CD4-positive, alpha-beta T cell treated with Interleukin-4 for 1 hour (primary cell): Measurements from ENCODE around the gene ATP7B.
"Not testable (repeated sequence)": the region's sequence is repeated elsewhere in the genome, so short reads cannot be mapped to it uniquely, and the experiment has no call there.

Experiments
- DNase-seq, 2 donors: peaks; one replicate each; pipeline ENCODE4 v3.0.0-alpha.2; 2020 to 2022

Gene ATP7B

GRCh38 chr13:51920267-51920666, 91.0 kb downstream of the ATP7B start:
- no peak for DNase-seq

- no peak for DNase-seq
Measured at GRCh38 chr13:51919531-51919930, 91.7 kb downstream of the ATP7B start.

GRCh38 chr13:51916962-51917361, 94.3 kb downstream of the ATP7B start:
- DNase-seq = no peak

- DNase-seq = no peak
Measured at GRCh38 chr13:51916051-51916818, 95.0 kb downstream of the ATP7B start.

GRCh38 chr13:51914137-51914493, 97.1 kb downstream of the ATP7B start:
- no peak for DNase-seq

GRCh38 chr13:51913421-51914136, 97.7 kb downstream of the ATP7B start:
- DNase-seq = no peak

- DNase-seq = no peak
Measured at GRCh38 chr13:51912511-51913225, 98.6 kb downstream of the ATP7B start.

GRCh38 chr13:51912091-51912490, 99.2 kb downstream of the ATP7B start:
- no peak for DNase-seq

GRCh38 chr13:51910508-51910907, 100.7 kb downstream of the ATP7B start:
- DNase-seq = no peak

GRCh38 chr13:51909265-51909664, 102.0 kb downstream of the ATP7B start:
- not testable (repeated sequence) for DNase-seq

- DNase-seq = no peak
Measured at GRCh38 chr13:51907040-51907732, 104.1 kb downstream of the ATP7B start.

GRCh38 chr13:51906581-51906980, 104.7 kb downstream of the ATP7B start:
- DNase-seq = no peak

GRCh38 chr13:51905787-51906186, 105.5 kb downstream of the ATP7B start:
- no peak for DNase-seq

- DNase-seq = no peak
Measured at GRCh38 chr13:51902776-51903175, 108.5 kb downstream of the ATP7B start.

- no peak for DNase-seq
Measured at GRCh38 chr13:51900471-51900870, 110.8 kb downstream of the ATP7B start.

GRCh38 chr13:51895906-51896888, 115.1 kb downstream of the ATP7B start:
- DNase-seq = peak; percentile 42 to 51

GRCh38 chr13:51894239-51894638, 117.0 kb downstream of the ATP7B start:
- no peak for DNase-seq

- no peak for DNase-seq
Measured at GRCh38 chr13:51892657-51893056, 118.6 kb downstream of the ATP7B start.

- DNase-seq = no peak
Measured at GRCh38 chr13:51887468-51887867, 123.8 kb downstream of the ATP7B start.

GRCh38 chr13:51885651-51886050, 125.6 kb downstream of the ATP7B start:
- DNase-seq = no peak

GRCh38 chr13:51883226-51883600, 128.0 kb downstream of the ATP7B start:
- no peak for DNase-seq
